ENCODE results near the gene KRT79.
"Not testable (repeated sequence)": the region's sequence is repeated elsewhere in the genome, so short reads cannot be mapped to it uniquely, and the experiment has no call there.

Gene KRT79

DNA sequence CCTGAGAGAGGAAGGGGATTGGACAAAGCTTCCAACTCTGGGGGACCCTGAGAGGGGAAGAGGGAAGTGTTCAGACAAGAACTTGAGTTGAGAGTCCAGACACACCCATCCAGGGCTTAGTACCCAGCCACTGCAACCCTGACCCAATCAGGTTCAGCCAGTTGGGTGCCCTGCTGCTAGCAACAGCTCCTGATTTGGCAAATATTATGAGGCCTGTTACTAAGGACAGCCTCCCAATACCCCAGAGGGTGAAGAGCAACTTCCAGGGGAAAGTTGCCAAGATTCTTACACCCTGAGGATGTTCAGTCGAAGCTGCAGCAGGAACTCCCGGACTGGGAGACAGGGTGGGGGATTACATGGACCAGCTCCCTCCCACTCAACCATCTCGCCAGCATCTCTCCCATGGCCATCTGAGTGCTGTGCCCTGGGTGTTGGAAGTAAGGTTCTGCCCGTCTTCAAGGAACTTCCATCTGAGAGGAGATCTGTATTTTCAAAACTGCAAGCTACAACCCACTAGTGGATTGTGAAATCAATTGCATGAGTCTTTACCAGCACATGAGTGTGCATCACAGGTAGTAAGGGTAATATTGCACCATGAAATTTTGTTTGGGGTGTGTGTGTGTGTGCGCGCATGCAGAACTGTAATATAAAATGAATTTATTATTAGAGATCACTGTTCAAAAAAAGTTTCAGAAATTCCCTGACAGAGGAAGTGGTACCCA, 26.2 kb upstream of the KRT79 start:
- DNase-seq (ENCODE audit: low spot score), result peak; percentile 67

DNA sequence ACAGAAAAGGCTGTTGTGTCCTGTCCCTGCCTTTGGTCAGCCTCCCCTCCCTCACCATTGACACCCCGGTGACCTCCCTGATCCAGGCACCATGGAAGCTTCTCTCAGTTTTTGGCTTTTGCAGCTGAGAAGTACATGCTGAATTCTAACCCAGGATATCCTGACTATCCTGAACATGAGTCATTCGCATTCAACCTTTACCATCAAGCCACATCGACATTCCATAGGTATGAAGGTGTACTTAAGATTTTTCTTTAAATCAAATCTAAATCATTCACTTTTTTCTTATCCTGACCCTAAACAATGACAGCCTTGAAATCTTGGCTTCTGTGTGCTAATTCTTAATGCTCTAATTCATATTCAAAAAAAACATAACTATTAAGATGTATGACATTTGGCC, 23.4 kb upstream of the KRT79 start:
- DNase-seq (ENCODE audit: low spot score), result no peak

DNA sequence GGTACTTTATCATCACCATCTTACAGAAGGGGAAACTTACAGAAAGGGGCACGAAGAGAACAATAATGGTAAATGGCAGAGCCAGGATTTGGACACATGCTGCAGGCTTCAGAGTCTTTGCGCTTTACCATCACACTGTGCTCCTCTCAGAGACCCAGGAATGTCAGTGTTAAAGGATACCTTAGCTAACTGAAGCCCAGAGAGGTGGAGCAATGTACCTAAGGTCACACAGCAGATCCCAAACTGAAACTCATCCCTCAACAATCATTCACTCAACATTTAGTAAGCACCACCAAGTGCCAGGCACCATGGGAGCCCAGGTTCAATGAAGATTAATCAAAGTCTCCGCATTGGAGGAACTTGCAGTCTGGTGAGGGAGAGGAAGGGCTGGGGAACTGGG, 22.7 kb upstream of the KRT79 start:
- no peak for DNase-seq (ENCODE audit: low spot score)

GRCh38 chr12:52856077-52856476, 22.0 kb upstream of the KRT79 start:
- not testable (repeated sequence) for DNase-seq (ENCODE audit: low spot score)

DNA sequence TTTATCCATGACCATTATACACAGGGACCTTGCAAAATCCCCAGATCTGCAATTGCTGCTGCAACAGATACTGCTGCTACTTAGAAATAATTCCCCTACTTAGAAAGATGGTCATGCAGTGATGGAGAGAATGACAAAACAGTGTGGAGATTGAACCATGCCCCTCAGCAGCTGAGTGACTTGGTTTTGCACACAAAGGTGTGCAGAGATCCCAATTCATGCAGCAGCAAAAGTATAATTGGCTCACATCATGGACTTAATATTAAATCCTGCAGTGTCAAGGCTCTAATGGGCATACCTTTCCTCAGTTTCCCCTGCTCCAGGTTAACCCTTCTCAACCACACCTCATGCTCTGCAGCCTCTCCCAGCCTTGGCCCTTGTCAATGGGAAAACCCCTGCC, 17.7 kb upstream of the KRT79 start:
- DNase-seq (ENCODE audit: low spot score), result no peak

DNA sequence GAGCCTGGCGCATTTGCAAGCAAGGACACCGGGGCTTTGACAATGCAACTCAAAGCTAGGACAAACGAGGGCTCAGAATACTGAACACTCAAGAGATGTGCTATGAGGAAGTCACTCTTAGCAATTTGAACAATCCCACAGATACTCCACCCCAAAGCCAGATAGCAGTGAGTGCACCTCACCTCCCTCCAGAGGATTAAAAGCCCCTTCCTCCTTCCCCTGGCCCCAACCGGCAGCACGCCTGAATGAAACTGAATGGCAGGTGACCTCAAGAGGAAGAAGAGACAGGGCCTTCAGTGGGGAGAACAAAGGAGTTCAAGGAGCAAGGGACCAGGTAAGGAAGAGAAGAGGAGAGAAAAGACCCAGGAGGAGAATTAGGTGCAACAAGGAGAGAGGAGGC, 16.6 kb upstream of the KRT79 start:
- DNase-seq (ENCODE audit: low spot score), result no peak

DNA sequence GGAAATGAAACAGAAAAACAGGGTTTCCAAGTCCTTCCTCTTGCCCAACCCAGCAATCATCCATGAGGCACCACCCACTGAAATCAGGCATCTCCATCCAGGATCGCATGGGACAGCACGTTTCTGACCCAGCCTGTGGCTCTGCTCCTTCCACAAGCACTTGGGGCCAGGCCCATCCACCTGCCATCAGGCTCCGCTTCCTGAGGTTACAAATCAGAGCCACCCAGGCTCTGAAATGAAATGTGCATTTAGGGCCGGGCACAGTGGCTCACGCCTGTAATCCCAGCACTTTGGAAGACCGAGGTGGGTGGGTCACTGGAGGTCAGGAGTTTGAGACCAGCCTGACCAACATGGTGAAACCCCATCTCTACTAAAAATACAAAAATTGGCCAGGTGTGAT, 15.4 kb upstream of the KRT79 start:
- no peak for DNase-seq (ENCODE audit: low spot score)

DNA sequence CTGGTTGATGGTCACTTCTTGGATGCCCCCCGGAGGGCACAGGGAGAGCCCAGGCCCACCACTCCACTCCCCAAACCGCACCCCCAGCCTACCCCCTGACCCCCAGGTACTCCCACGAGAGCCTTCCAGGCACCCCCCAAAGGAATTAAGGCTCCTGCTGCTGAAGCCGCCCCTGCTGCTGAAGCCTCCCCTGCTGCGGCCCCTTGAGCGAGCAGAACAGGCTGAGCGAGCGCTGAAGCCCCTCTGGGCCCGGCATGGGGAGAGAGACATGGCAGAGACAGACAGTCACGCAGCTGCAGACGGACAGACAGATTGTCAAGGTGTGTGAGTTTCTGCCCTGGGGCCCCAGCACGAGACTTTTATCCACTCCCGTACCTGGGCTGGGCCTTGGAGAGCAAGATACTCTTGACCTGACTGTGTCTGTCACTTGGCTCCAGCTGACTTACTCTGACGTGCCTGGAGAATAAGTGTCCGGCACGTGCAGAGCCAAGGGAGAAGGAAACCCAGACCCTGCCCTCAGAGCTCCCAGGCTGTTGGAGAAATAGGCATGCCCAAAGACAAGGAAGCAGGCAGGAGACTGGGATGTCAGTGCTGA, 14.6 kb upstream of the KRT79 start, which contains the start of gene KRT78:
Gene KRT78, minus strand, starts transcription at position 334 of the 595 bp plus-strand sequence. Its CDS starts 64 bp downstream, at position 270.
- no peak for DNase-seq (ENCODE audit: low spot score)

- no peak for DNase-seq (ENCODE audit: low spot score)
Observed at GRCh38 chr12:52847335-52848102, 13.4 kb upstream of the KRT79 start.

DNA sequence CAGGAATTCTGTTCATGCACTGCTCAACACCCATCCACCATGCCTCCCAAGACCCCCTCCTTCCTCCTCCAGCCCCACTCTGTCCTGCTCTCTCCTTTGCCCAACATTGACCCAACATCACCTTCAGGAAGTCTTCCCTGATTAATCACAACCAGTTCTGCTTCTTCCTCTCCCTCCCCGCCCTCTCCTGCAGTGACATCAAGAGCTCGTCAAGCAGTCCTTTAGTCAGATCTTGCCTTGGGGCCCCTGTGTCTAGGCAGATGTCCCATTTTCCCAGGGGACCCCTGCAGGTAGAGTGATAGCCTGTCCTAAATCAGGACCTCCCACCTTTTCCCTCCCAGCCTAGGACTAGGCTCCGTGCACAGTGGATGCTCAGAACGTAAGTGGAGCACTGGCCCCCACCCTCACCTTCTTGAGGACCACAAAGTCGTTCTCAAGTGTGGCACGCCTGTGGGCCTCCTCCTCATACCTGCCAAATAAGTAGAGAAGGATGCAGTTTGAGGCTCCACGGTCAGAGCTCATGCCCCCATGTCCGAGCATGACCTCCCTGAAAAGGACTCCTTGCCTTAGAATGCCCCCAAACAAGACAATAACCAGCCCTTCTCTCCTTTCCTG, 12.4 kb upstream of the KRT79 start:
- DNase-seq (ENCODE audit: low spot score), result no peak

- no peak for DNase-seq (ENCODE audit: low spot score)
Observed at GRCh38 chr12:52845946-52846345, 11.8 kb upstream of the KRT79 start.

DNA sequence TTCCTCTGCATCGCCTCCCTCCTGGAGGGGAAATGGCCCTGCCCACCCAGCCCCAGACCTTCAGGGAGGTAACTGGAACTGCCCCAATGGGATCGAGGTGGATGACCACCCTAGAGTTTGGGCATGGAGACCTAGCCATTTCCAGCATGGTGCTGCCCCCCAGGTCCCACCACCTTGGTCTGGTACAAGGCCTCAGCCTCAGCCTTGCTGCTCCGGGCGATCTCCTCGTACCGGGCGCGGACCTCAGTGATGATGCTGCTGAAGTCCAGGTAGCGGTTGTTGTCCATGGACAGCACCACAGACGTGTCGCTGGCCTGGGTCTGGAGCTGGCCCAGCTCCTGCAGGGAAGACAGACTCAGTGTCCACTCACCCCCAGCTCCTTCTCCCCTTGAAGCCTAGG, 10.3 kb upstream of the KRT79 start:
- DNase-seq (ENCODE audit: low spot score), result no peak

DNA sequence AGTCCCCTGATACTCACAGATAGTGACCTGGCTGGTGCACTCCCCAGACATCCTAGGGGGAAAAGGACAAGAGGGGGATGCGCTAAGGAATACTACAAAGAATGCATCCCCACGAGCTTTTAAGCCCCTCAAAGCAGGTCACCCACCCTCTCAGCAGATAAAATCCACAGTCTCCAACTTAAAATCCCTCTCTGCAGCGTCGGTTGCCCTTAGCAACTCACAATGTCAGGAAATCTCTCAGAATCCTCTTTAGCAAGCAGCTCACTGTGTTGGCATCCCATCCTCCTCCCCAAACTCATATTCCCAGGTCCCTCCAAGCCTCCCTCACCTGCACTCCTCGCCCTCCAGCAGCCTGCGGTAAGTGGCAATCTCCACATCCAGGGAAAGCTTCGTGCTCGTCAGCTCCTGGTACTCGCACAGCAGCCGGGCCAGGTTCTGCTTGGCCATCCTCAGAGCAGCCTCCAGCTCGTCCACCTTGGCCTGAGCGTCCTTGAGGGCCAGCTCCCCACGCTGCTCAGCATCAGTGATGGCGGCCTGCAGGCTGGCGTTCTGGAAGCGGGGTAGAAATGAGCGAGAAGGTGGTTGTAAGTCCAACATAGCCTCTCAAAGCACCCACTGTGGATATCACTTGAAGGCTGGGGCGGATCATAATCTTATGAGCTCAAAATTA, 5.5 kb upstream of the KRT79 start:
- no peak for DNase-seq (ENCODE audit: low spot score)

- DNase-seq (ENCODE audit: low spot score), result no peak
Observed at GRCh38 chr12:52838609-52839435, 4.7 kb upstream of the KRT79 start.

- DNase-seq (ENCODE audit: low spot score), result no peak
Observed at GRCh38 chr12:52837781-52838608, 3.9 kb upstream of the KRT79 start.

DNA sequence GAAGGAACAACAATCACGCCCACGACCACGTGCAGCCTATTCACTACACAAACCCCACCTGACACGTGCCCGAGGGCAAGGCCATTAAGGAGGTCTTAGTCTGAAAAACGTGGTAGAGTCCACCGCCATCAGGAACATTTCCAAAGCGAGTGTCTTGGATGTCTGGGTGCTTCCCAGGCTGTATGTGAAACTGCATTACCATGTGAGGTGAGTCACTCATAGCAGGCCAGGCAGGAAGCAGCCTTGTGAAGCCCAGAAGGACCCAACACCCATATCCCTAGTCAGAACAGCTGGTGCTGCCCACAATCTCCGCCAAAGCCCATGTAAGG, 3.3 kb upstream of the KRT79 start:
- peak; percentile 76 for DNase-seq (ENCODE audit: low spot score)

DNA sequence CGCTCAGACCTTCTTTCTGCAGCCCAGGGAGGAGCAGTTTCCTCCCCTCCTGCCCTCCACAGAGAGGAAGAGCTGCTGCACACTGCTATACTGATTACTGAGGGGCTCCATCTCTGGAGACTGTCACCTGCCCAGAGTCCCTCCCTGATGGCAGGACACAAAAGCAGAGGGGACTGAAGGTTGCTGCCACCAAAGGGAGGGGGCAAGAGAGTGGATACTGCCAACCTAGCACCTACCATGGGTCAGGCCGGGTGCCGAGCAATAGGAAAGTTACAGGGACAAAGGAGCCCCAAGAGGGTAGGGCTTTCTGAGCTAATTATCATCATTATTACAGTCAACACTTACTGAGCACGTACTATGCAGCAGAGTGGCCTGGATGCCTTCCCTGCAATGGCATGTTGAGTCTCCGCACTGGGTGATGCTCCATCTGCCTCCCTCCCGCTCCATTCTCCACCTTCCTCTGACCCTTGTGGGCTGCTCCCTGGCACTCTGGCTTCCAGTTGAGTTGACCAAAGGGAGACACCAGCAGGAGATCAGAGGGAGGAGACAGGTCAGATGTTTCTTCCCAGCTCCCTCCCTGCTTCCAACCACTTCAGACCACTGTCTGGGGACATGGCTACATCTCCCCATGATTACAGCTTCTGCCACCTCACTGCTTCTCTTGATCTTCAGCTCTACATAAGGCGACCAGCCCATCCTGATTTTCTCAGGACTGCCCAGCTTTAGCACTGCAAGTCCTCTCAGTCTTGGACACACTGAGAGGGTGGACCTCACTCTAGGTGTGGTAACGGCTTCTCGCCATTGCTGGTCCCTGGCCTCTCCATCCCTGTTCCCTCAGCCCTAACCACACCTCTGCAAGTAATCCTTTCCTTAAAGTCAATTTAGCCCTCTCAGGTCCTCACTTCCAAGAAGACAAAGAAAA, 2.6 kb upstream of the KRT79 start:
- no peak for DNase-seq (ENCODE audit: low spot score)

GRCh38 chr12:52836042-52836466, 1.9 kb upstream of the KRT79 start:
- peak; percentile 55 for DNase-seq (ENCODE audit: low spot score)
